ENCODE measurements around the gene TRPM3. TPM values are rescaled to one million over a fixed set of nuclear protein-coding genes. Genes with fewer than 3 reads are reported as not detected.

Gene TRPM3
- polyA plus RNA-seq, 3 donors: not detected

DNA sequence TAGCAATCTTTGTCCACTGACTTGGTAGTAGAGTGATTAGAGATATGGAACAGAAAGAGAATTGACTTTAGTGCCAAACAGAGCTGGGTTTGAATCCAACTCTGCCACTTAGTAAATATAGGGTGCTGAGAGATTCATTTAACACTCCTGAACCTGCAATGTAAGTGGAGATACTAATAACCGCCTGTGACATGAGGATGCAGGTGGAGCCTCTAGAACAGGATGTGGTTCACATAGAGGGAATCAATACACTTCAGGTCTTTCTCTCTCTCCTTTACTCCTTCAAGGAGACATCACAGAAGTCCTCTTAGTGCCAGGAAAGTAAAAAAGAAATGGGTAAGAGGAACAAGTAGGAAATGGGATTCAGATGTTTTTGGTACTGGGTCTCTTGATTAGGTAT is 49.8 kb downstream of the TRPM3 start:
- no peak overlapping the region for H3K4me3 ChIP-seq (replicated peaks in 1 of 3; ENCODE audit: low read depth in 2 of 3, low read length in 3 of 3)
- WGBS (ENCODE audit: insufficient coverage): no CpG with 5 or more reads among the region's 1 CpG
- H3K27ac Mint-ChIP-seq: no peak overlapping the region
- H3K4me1 Mint-ChIP-seq: no peaks in the 10 kb centered on the region
- no peak overlapping the region for H2AFZ ChIP-seq (ENCODE audit: insufficient read depth, low read depth, low read length, poor library complexity, severe bottlenecking)
- H4K20me1 ChIP-seq (ENCODE audit: insufficient read depth, low read length): no peaks in the 10 kb centered on the region
- H3K4me1 ChIP-seq (ENCODE audit: control insufficient read depth in 1 of 2, insufficient read depth in 2 of 2, low read length in 2 of 2): no peaks in the 10 kb centered on the region
- peaks cover 0 to 3% (median 0%) of the 10 kb centered on the region in 3 donors for H3K27me3 Mint-ChIP-seq (ENCODE audit: low read depth in 3 of 3)
- intact Hi-C loops (cut with micrococcal nuclease): no loop called here
- H3K27me3 ChIP-seq (ENCODE audit: control insufficient read depth in 2 of 2, insufficient read depth in 2 of 2, low read length in 2 of 2): no peaks in the 10 kb centered on the region
- no peaks in the 10 kb centered on the region for H3K36me3 Mint-ChIP-seq
- TF ChIP-seq, protein P1, sequence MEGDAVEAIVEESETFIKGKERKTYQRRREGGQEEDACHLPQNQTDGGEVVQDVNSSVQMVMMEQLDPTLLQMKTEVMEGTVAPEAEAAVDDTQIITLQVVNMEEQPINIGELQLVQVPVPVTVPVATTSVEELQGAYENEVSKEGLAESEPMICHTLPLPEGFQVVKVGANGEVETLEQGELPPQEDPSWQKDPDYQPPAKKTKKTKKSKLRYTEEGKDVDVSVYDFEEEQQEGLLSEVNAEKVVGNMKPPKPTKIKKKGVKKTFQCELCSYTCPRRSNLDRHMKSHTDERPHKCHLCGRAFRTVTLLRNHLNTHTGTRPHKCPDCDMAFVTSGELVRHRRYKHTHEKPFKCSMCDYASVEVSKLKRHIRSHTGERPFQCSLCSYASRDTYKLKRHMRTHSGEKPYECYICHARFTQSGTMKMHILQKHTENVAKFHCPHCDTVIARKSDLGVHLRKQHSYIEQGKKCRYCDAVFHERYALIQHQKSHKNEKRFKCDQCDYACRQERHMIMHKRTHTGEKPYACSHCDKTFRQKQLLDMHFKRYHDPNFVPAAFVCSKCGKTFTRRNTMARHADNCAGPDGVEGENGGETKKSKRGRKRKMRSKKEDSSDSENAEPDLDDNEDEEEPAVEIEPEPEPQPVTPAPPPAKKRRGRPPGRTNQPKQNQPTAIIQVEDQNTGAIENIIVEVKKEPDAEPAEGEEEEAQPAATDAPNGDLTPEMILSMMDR (IDR thresholded peaks at IDR 0.05): no peak
- no peak for DNase-seq
- H3K4me2 ChIP-seq (replicated peaks; ENCODE audit: extremely low read depth, low read length, poor library complexity, severe bottlenecking): no peak overlapping the region
- no peak overlapping the region for H3K4me3 Mint-ChIP-seq
- peaks cover 0 to 7% of the 10 kb centered on the region in 2 donors for H3K9me3 ChIP-seq (replicated peaks in 1 of 2; ENCODE audit: control insufficient read depth in 1 of 2, insufficient read depth in 1 of 2, low read length in 2 of 2)
- no peak overlapping the region for H3K27ac ChIP-seq (ENCODE audit: low read depth in 1 of 2, low read length in 2 of 2)
- H3K9me3 Mint-ChIP-seq: peaks cover 0 to 5% (median 0%) of the 10 kb centered on the region in 7 donors
- no peak overlapping the region for H3K9ac ChIP-seq (ENCODE audit: insufficient read depth, low read length, poor library complexity, severe bottlenecking)
- no peaks in the 10 kb centered on the region for H3K79me2 ChIP-seq (ENCODE audit: insufficient read depth, low read length)
- H3K36me3 ChIP-seq (replicated peaks in 1 of 2; ENCODE audit: control insufficient read depth in 1 of 2, insufficient read depth in 2 of 2, low read length in 2 of 2): no peaks in the 10 kb centered on the region

DNA sequence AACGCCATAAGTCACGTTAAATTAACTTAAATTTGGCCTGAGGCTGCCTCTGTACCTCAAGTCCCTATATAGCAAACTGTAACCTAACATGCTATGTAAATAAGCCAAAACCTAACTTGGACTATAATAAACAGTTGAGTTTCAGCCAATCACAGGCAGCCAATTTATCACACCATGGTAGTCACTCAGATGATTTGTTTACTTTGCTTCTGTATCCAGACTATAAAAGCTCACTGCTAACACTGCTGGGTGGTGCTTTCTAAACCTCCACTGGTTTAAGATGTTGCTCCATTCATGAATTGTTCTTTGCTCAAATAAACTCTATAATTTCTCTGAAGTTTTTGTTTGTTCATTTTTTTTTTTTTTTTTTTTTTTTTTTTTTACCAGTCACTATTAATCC is 62.8 kb downstream of the TRPM3 start:
- Mint-ChIP-seq H3K4me3 (no peak overlapping the region), H3K9me3 (peaks cover 0 to 2% (median 0%) of the 10 kb centered on the region in 7 donors), H3K4me1 (no peaks in the 10 kb centered on the region), H3K27ac (no peak overlapping the region), H3K27me3 (ENCODE audit: low read depth in 3 of 3) (no peaks in the 10 kb centered on the region), H3K36me3 (no peaks in the 10 kb centered on the region)
- Histone ChIP-seq H3K4me3 (replicated peaks in 1 of 3; ENCODE audit: low read depth in 2 of 3, low read length in 3 of 3) (no peak overlapping the region), H3K4me1 (ENCODE audit: control insufficient read depth in 1 of 2, insufficient read depth in 2 of 2, low read length in 2 of 2) (no peaks in the 10 kb centered on the region), H3K27me3 (ENCODE audit: control insufficient read depth in 2 of 2, insufficient read depth in 2 of 2, low read length in 2 of 2) (no peaks in the 10 kb centered on the region), H3K4me2 (replicated peaks; ENCODE audit: extremely low read depth, low read length, poor library complexity, severe bottlenecking) (no peak overlapping the region), H4K20me1 (ENCODE audit: insufficient read depth, low read length) (no peaks in the 10 kb centered on the region), H3K9ac (ENCODE audit: insufficient read depth, low read length, poor library complexity, severe bottlenecking) (no peak overlapping the region), H2AFZ (ENCODE audit: insufficient read depth, low read depth, low read length, poor library complexity, severe bottlenecking) (no peak overlapping the region), H3K9me3 (replicated peaks in 1 of 2; ENCODE audit: control insufficient read depth in 1 of 2, insufficient read depth in 1 of 2, low read length in 2 of 2) (no peaks in the 10 kb centered on the region), H3K36me3 (replicated peaks in 1 of 2; ENCODE audit: control insufficient read depth in 1 of 2, insufficient read depth in 2 of 2, low read length in 2 of 2) (no peaks in the 10 kb centered on the region), H3K27ac (ENCODE audit: low read depth in 1 of 2, low read length in 2 of 2) (no peak overlapping the region), H3K79me2 (ENCODE audit: insufficient read depth, low read length) (no peaks in the 10 kb centered on the region)
- WGBS (ENCODE audit: insufficient coverage): 87% methylated on average over 2 of the region's 2 CpGs
- TF ChIP-seq, protein P1 (IDR thresholded peaks at IDR 0.05): no peak
- intact Hi-C loops (cut with micrococcal nuclease): no loop called here
- no peak for DNase-seq

All from CD14-positive monocyte (primary cell).